ENCODE measurements around the gene GLCCI1. TPM values are rescaled to one million over a fixed set of nuclear protein-coding genes. Genes with fewer than 3 reads are reported as not detected.

GLCCI1 gene
- total RNA-seq, 1 experiment from 2014 or later: 4.6 TPM

DNA sequence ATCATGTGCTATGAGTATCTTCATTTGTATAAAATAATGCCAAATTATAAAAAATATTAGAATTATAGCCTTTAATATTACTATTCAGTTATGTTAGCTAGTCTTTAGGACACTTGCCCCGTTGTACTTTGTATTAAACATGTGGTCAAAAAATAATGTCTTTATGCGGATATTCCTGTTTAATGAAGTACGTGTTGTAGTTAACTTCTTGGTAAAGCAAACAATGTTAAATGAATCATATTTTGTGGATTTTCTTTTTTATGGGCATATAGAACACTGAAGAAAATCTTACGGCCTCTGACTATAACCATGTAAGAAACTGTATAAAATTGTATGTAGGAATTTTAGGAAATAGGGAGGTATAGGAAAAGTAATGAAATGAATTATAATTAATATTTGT is 14.3 kb downstream of the GLCCI1 start:
- ChIA-PET RAD21 (ENCODE audit: low non-redundant PET in 1 of 2, low total read pairs in 2 of 2, uncharacterized antibody in 2 of 2, unreplicated experiment in 2 of 2) (no interaction called here), POLR2A (no interaction called here), CTCF (no interaction called here)
- H3K9ac ChIP-seq (ENCODE audit: low read length): no peak overlapping the region
- no peak overlapping the region for H2AFZ ChIP-seq (ENCODE audit: low read depth, low read length, poor library complexity, severe bottlenecking)
- no peaks in the 10 kb centered on the region for H3K9me3 ChIP-seq (ENCODE audit: control insufficient read depth in 1 of 2, insufficient read depth in 1 of 2, low read depth in 1 of 2, low read length in 2 of 2)
- H3K36me3 ChIP-seq (ENCODE audit: control insufficient read depth in 1 of 2, insufficient read depth in 2 of 2, low read length in 2 of 2): no peaks in the 10 kb centered on the region
- no TSS peak for BruUV-seq (replicated peaks)
- no peak overlapping the region for H3K4me3 ChIP-seq (replicated peaks in 1 of 2; ENCODE audit: low read depth in 1 of 2, low read length in 2 of 2)
- no peaks in the 10 kb centered on the region for H3K9me2 ChIP-seq (ENCODE audit: insufficient read depth)
- DNase-seq (ENCODE audit: low read depth, low spot score) (no peak), ATAC-seq (no peak)
- no peaks in the 10 kb centered on the region for H3K4me1 ChIP-seq (ENCODE audit: control insufficient read depth in 1 of 2, insufficient read depth in 2 of 2, low read length in 2 of 2)
- TF ChIP-seq, protein P1, sequence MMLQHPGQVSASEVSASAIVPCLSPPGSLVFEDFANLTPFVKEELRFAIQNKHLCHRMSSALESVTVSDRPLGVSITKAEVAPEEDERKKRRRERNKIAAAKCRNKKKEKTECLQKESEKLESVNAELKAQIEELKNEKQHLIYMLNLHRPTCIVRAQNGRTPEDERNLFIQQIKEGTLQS (IDR thresholded peaks at IDR 0.05): no peak
- no peaks in the 10 kb centered on the region for H3K27me3 ChIP-seq (ENCODE audit: insufficient read depth, low read length)
- no peaks in the 10 kb centered on the region for H3K79me2 ChIP-seq (ENCODE audit: insufficient read depth, low read length)
- intact Hi-C loops (cut with micrococcal nuclease): no loop called here
- no peaks in the 10 kb centered on the region for H4K20me1 ChIP-seq (ENCODE audit: insufficient read depth)
- no peak overlapping the region for H3K27ac ChIP-seq (ENCODE audit: low read depth, low read length)
- no peak overlapping the region for H3K4me2 ChIP-seq (ENCODE audit: low read length)

DNA sequence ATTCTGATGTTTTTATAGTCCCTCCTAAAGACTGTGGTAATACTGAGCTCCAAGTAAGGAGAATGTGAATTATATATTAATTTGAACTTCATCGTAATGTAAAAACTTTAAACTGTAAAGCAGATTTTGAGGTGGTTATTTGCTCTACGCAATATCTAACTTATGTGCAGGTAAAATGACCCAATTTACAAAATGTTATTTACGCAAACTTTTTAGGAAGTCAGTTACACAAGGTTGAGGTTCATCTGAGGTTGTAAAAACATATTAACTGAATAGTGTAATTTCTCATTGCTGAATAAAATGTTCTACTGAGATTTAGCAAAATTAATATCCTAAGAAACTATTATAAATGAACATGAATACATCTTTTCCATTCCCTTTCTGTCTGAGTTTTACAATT is 15.8 kb downstream of the GLCCI1 start:
- no peak for DNase-seq (ENCODE audit: low read depth, low spot score)
- intact Hi-C loops (cut with micrococcal nuclease): no loop called here
- Histone ChIP-seq H3K9me3 (ENCODE audit: control insufficient read depth in 1 of 2, insufficient read depth in 1 of 2, low read depth in 1 of 2, low read length in 2 of 2) (no peaks in the 10 kb centered on the region), H4K20me1 (ENCODE audit: insufficient read depth) (no peaks in the 10 kb centered on the region), H3K4me2 (ENCODE audit: low read length) (no peak overlapping the region), H3K27ac (ENCODE audit: low read depth, low read length) (no peak overlapping the region), H3K4me3 (replicated peaks in 1 of 2; ENCODE audit: low read depth in 1 of 2, low read length in 2 of 2) (no peak overlapping the region), H2AFZ (ENCODE audit: low read depth, low read length, poor library complexity, severe bottlenecking) (no peak overlapping the region), H3K36me3 (ENCODE audit: control insufficient read depth in 1 of 2, insufficient read depth in 2 of 2, low read length in 2 of 2) (no peaks in the 10 kb centered on the region), H3K27me3 (ENCODE audit: insufficient read depth, low read length) (no peaks in the 10 kb centered on the region), H3K9ac (ENCODE audit: low read length) (no peak overlapping the region), H3K79me2 (ENCODE audit: insufficient read depth, low read length) (no peaks in the 10 kb centered on the region), H3K4me1 (ENCODE audit: control insufficient read depth in 1 of 2, insufficient read depth in 2 of 2, low read length in 2 of 2) (no peaks in the 10 kb centered on the region), H3K9me2 (ENCODE audit: insufficient read depth) (no peaks in the 10 kb centered on the region)
- CTCF ChIA-PET: no interaction called here
- ATAC-seq: no peak
- POLR2A ChIA-PET: no interaction called here
- BruUV-seq (replicated peaks): no TSS peak
- TF ChIP-seq POLR2AphosphoS5 (IDR thresholded peaks at IDR 0.05; ENCODE audit: low read depth, low read length): no peak
- no peak for TF ChIP-seq EZH2phosphoT487 (IDR thresholded peaks at IDR 0.05; ENCODE audit: borderline replicate concordance)
- TF ChIP-seq EZH2 (IDR thresholded peaks at IDR 0.05): no peak
- TF ChIP-seq, protein P2, sequence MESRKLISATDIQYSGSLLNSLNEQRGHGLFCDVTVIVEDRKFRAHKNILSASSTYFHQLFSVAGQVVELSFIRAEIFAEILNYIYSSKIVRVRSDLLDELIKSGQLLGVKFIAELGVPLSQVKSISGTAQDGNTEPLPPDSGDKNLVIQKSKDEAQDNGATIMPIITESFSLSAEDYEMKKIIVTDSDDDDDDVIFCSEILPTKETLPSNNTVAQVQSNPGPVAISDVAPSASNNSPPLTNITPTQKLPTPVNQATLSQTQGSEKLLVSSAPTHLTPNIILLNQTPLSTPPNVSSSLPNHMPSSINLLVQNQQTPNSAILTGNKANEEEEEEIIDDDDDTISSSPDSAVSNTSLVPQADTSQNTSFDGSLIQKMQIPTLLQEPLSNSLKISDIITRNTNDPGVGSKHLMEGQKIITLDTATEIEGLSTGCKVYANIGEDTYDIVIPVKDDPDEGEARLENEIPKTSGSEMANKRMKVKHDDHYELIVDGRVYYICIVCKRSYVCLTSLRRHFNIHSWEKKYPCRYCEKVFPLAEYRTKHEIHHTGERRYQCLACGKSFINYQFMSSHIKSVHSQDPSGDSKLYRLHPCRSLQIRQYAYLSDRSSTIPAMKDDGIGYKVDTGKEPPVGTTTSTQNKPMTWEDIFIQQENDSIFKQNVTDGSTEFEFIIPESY (IDR thresholded peaks at IDR 0.05; ENCODE audit: extremely low read depth, insufficient replicate concordance, low read length): no peak
- no peak for TF ChIP-seq TCF7L2 (IDR thresholded peaks at IDR 0.05; ENCODE audit: borderline replicate concordance, extremely low read depth, insufficient read depth, insufficient read length)
- TF ChIP-seq YY1 (IDR thresholded peaks at IDR 0.05; ENCODE audit: extremely low read depth, insufficient replicate concordance, low read depth, low read length): no peak
- TF ChIP-seq FOSL1 (IDR thresholded peaks at IDR 0.05; ENCODE audit: low read depth): no peak
- RAD21 ChIA-PET (ENCODE audit: low non-redundant PET in 1 of 2, low total read pairs in 2 of 2, uncharacterized antibody in 2 of 2, unreplicated experiment in 2 of 2): no interaction called here

Measured in HCT116 (cell line).